ENCODE results near the gene FSTL5. TPM values are rescaled to one million over a fixed set of nuclear protein-coding genes. Genes with fewer than 3 reads are reported as not detected.

FSTL5 gene
- total and polyA plus RNA-seq, 2 of the 8 experiments (the other 6 are each of a cell fraction or from before 2014, with no cell fraction given): 0.09 to 0.32 TPM

GRCh38 chr4:161988946-161989345 is 174.9 kb downstream of the FSTL5 start (continued):
- TF ChIP-seq, protein P1, sequence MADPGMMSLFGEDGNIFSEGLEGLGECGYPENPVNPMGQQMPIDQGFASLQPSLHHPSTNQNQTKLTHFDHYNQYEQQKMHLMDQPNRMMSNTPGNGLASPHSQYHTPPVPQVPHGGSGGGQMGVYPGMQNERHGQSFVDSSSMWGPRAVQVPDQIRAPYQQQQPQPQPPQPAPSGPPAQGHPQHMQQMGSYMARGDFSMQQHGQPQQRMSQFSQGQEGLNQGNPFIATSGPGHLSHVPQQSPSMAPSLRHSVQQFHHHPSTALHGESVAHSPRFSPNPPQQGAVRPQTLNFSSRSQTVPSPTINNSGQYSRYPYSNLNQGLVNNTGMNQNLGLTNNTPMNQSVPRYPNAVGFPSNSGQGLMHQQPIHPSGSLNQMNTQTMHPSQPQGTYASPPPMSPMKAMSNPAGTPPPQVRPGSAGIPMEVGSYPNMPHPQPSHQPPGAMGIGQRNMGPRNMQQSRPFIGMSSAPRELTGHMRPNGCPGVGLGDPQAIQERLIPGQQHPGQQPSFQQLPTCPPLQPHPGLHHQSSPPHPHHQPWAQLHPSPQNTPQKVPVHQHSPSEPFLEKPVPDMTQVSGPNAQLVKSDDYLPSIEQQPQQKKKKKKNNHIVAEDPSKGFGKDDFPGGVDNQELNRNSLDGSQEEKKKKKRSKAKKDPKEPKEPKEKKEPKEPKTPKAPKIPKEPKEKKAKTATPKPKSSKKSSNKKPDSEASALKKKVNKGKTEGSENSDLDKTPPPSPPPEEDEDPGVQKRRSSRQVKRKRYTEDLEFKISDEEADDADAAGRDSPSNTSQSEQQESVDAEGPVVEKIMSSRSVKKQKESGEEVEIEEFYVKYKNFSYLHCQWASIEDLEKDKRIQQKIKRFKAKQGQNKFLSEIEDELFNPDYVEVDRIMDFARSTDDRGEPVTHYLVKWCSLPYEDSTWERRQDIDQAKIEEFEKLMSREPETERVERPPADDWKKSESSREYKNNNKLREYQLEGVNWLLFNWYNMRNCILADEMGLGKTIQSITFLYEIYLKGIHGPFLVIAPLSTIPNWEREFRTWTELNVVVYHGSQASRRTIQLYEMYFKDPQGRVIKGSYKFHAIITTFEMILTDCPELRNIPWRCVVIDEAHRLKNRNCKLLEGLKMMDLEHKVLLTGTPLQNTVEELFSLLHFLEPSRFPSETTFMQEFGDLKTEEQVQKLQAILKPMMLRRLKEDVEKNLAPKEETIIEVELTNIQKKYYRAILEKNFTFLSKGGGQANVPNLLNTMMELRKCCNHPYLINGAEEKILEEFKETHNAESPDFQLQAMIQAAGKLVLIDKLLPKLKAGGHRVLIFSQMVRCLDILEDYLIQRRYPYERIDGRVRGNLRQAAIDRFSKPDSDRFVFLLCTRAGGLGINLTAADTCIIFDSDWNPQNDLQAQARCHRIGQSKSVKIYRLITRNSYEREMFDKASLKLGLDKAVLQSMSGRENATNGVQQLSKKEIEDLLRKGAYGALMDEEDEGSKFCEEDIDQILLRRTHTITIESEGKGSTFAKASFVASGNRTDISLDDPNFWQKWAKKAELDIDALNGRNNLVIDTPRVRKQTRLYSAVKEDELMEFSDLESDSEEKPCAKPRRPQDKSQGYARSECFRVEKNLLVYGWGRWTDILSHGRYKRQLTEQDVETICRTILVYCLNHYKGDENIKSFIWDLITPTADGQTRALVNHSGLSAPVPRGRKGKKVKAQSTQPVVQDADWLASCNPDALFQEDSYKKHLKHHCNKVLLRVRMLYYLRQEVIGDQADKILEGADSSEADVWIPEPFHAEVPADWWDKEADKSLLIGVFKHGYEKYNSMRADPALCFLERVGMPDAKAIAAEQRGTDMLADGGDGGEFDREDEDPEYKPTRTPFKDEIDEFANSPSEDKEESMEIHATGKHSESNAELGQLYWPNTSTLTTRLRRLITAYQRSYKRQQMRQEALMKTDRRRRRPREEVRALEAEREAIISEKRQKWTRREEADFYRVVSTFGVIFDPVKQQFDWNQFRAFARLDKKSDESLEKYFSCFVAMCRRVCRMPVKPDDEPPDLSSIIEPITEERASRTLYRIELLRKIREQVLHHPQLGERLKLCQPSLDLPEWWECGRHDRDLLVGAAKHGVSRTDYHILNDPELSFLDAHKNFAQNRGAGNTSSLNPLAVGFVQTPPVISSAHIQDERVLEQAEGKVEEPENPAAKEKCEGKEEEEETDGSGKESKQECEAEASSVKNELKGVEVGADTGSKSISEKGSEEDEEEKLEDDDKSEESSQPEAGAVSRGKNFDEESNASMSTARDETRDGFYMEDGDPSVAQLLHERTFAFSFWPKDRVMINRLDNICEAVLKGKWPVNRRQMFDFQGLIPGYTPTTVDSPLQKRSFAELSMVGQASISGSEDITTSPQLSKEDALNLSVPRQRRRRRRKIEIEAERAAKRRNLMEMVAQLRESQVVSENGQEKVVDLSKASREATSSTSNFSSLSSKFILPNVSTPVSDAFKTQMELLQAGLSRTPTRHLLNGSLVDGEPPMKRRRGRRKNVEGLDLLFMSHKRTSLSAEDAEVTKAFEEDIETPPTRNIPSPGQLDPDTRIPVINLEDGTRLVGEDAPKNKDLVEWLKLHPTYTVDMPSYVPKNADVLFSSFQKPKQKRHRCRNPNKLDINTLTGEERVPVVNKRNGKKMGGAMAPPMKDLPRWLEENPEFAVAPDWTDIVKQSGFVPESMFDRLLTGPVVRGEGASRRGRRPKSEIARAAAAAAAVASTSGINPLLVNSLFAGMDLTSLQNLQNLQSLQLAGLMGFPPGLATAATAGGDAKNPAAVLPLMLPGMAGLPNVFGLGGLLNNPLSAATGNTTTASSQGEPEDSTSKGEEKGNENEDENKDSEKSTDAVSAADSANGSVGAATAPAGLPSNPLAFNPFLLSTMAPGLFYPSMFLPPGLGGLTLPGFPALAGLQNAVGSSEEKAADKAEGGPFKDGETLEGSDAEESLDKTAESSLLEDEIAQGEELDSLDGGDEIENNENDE (IDR thresholded peaks at IDR 0.05; ENCODE audit: insufficient replicate concordance, low read length): no peak
- TF ChIP-seq E2F6 (IDR thresholded peaks at IDR 0.05) (no peak), SP2 (IDR thresholded peaks at IDR 0.05; ENCODE audit: low read length) (no peak), CHD1 (IDR thresholded peaks at IDR 0.05; ENCODE audit: low read depth, low read length) (no peak)

All from H1 (cell line).